Stimulated activated naive CD8-positive, alpha-beta T cell treated with anti-CD3 and anti-CD28 coated beads, Interleukin-15, Interleukin-2, amounts not matched to agents 100 ng/mL and 50 ng/mL, for 24 hours (primary cell): ENCODE measurements around the gene EHD1.

Experiments
- H3K27ac Mint-ChIP-seq: one replicate; pipeline ENCODE4 v1.8.0; 2021; ENCODE audit warnings: mild to moderate bottlenecking, mixed read lengths
- H3K27me3 Mint-ChIP-seq: one replicate; pipeline ENCODE4 v1.8.0; 2021; ENCODE audit warnings: mixed read lengths
- H3K36me3 Mint-ChIP-seq: one replicate; pipeline ENCODE4 v1.8.0; 2021; ENCODE audit warnings: low read depth, mixed read lengths
- H3K4me1 Mint-ChIP-seq: one replicate; pipeline ENCODE4 v1.8.0; 2021; ENCODE audit warnings: low read depth, mixed read lengths
- H3K4me3 Mint-ChIP-seq: one replicate; pipeline ENCODE4 v1.8.0; 2021; ENCODE audit warnings: mild to moderate bottlenecking, mixed read lengths
- H3K9me3 Mint-ChIP-seq: one replicate; pipeline ENCODE4 v1.8.0; 2021; ENCODE audit warnings: mixed read lengths

Gene EHD1

DNA sequence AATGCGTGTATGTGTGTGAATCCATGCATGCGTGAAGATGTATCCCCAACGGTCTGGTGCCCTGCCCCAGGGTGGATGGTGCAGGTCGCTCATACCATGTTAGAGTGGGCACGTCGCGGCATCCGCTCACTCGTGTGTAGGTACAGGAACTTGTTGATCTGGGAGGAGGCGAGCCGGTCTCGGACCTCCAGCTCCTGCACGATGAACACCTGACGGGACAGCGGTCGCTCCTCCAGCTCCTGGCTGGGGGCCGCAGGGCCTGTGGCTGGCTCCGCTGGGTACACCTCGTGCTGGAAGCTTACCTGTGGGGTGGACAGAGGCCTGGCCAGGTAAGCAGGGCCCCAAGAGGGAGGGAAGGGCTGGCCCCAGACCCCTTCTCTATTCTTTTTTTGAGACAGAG, 20.1 kb upstream of the EHD1 start:
- no peaks in the 10 kb centered on the region for H3K27me3 Mint-ChIP-seq
- H3K9me3 Mint-ChIP-seq: no peaks in the 10 kb centered on the region
- no peak overlapping the region for H3K27ac Mint-ChIP-seq
- no peak overlapping the region for H3K4me3 Mint-ChIP-seq
- peaks cover 19% of the 10 kb centered on the region for H3K36me3 Mint-ChIP-seq
- peaks cover 17% of the 10 kb centered on the region for H3K4me1 Mint-ChIP-seq

DNA sequence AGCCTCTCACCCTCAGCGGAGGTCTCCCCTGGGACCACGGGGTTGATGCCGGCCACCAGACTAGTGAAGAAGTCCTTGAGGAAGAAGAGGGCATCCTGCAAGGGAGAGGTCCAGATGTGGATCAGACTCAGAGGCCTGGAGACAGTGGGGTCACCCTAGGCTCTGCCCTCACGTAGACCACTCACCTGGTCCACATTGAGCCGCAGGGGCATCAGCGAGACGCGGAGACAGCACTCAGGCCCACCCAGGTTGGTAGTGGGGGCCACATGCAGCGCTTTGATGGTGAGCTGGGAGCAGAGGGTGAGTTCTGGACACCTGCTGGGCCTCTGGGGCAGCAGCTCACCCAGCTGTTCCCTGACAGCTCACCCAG, 19.6 kb upstream of the EHD1 start:
- Mint-ChIP-seq H3K36me3 (peaks cover 19% of the 10 kb centered on the region), H3K27me3 (no peaks in the 10 kb centered on the region), H3K27ac (no peak overlapping the region), H3K4me1 (peaks cover 17% of the 10 kb centered on the region), H3K4me3 (no peak overlapping the region), H3K9me3 (no peaks in the 10 kb centered on the region)

DNA sequence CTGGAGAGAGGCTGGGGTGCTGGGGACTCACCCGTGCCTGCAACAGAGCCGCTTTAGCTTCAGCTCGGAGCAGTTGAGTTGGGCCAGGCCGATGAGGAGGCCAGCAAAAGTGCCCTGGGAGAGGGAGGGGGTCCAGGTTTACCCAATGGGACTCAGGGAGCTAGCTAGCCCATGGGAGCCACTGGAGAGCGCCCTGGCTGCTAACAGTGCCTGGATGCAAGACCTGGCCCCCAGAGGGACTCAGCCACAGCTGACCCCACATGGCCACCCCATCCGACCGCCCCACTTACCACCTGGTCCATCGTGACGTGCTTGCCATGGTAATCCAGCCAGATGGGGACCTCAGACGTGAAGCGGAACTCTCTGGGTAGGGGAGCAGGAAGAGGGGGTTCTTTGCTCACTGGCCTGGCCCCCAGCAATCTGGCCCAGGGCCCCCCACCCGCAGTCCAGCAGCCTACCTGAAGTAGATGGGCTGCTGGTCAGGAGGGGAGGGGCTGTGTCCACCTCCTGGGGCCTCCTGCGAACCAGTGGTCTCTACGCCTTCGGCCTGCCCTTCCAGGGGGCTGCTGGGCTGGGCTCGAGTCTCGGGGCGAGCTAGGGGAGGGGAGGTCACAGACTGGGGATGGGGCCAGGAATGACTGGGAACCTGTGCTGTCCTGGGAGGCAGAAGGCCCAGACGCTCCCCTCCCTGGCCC, 19.1 kb upstream of the EHD1 start:
- Mint-ChIP-seq H3K9me3 (no peaks in the 10 kb centered on the region), H3K27me3 (no peaks in the 10 kb centered on the region), H3K4me1 (peaks cover 17% of the 10 kb centered on the region), H3K27ac (no peak overlapping the region), H3K36me3 (peaks cover 19% of the 10 kb centered on the region), H3K4me3 (no peak overlapping the region)

DNA sequence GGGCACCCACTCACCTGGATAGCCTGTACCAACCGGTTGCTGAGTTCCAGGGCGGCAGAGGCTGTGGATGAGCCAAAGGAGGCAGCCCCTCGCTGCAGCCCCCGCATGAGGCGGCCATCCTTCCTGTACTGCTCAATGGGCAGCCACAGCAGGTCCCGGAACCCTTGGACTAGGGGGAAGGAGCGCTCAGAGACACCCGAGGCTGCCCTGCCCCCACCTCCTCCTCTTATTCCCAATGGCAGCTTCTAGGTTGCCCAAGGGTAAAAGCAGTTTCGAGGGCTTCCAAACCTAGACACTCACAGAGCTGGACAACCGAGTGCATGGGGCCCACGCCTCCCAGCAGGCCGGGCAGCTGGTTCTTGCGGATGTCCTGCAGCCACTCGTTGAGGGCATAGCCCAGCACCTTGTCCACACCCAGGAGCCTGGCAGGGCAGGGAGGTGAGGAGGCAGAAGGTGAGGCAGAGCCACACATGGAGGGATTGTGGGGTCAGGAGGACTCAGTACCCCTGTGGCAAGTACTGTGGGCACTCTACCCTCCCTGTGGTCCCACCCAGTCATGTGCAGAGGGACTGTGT, 18.1 kb upstream of the EHD1 start:
- Mint-ChIP-seq H3K9me3 (no peaks in the 10 kb centered on the region), H3K36me3 (peaks cover 15% of the 10 kb centered on the region), H3K27ac (no peak overlapping the region), H3K4me1 (peaks cover 15% of the 10 kb centered on the region), H3K27me3 (no peaks in the 10 kb centered on the region), H3K4me3 (no peak overlapping the region)

- Mint-ChIP-seq H3K27ac (no peak overlapping the region), H3K4me3 (no peak overlapping the region)
Measured at GRCh38 chr11:64894812-64895452, 16.5 kb upstream of the EHD1 start.

DNA sequence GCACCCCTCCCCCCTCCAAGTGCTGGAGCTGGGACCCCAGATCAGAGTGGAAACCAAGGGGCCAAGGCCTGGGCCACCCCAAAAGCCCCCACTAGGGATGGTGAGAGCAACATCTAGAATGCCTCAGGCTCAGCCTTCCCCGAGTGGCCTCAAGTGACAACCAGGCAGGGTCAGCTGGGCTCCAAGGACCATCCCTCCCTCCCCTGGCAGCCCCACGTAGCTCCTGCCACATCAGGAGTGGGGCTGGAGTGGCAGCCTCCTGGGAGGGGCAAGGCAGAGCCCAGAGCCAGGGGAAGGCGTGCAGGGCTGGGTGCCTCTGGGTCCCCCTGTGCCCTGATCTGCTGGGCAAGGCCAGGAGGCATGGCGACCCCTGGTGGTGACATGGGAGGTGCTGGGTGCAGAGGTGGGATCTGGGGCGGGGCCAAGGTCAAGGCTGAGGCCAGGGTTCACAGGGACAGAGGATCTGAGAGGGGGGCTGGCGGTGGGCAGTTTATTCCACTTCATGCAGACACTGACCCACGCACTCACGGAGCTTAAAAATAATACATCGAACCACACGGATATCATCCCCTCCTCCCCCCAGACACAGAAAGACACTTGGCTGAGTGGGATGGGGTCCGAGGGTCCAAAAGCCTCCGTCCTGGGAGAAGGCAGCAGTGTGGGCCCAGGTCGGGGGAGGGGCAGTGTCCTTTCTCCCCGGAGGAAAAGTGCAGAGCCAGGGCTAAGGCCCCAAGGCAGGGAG, 15.8 kb upstream of the EHD1 start:
- Mint-ChIP-seq H3K4me3 (no peak overlapping the region), H3K27me3 (no peaks in the 10 kb centered on the region), H3K36me3 (peaks cover 7% of the 10 kb centered on the region), H3K9me3 (no peaks in the 10 kb centered on the region), H3K27ac (no peak overlapping the region), H3K4me1 (no peaks in the 10 kb centered on the region)

More at GRCh38 chr11:64894812-64895452, 16.5 kb upstream of the EHD1 start:
- Mint-ChIP-seq H3K36me3 (peaks cover 8% of the 10 kb centered on the region), H3K27me3 (no peaks in the 10 kb centered on the region), H3K4me1 (peaks cover 4% of the 10 kb centered on the region), H3K9me3 (no peaks in the 10 kb centered on the region)

- no peak overlapping the region for H3K4me3 Mint-ChIP-seq
- no peaks in the 10 kb centered on the region for H3K9me3 Mint-ChIP-seq
- H3K27ac Mint-ChIP-seq: no peak overlapping the region
- H3K4me1 Mint-ChIP-seq: no peaks in the 10 kb centered on the region
- H3K36me3 Mint-ChIP-seq: peaks cover 6% of the 10 kb centered on the region
- H3K27me3 Mint-ChIP-seq: no peaks in the 10 kb centered on the region
Measured at GRCh38 chr11:64893194-64894069, 15.0 kb upstream of the EHD1 start.

DNA sequence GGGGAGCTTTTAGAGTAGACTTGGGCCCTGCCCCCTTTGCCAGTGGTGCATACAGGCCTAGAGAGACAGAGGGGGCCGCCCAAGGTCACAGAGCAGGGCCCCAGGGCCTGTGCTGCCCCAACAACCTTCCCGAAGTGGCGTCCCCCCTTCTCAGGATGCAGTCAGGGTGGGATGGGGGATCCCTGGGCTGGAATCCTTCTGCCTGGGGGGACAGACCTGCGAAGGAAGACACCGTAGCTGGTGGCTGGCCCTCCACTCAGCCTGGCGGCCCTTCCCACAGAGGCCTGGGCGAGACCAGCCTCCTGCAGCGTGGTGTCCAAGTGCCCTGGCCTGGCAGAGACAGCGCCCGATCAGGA, 14.4 kb upstream of the EHD1 start:
- no peak overlapping the region for H3K4me3 Mint-ChIP-seq
- H3K36me3 Mint-ChIP-seq: peaks cover 3% of the 10 kb centered on the region
- no peaks in the 10 kb centered on the region for H3K9me3 Mint-ChIP-seq
- H3K27ac Mint-ChIP-seq: no peak overlapping the region
- peaks cover 5% of the 10 kb centered on the region for H3K4me1 Mint-ChIP-seq
- no peaks in the 10 kb centered on the region for H3K27me3 Mint-ChIP-seq

DNA sequence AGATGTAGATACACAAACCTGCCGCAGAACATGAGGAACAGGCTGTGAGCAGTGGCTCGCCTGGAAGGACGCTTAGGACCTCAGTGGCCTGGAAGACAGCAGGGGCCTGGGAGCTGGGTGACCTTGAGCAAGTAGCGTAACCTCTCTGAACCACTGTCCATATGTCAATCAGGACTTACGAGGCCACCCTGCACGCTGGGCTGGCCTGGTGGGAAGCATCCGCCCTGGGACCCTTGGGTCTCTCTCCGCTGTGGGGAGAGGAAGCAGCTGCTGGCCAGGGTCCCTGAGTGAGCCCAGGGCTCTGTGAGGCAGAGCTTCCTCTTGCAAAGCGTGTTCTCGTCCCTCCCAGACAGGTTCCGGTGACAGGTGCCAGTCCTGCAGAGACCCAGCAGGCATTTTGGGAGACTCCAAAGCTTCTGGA, 14.0 kb upstream of the EHD1 start:
- Mint-ChIP-seq H3K4me3 (no peak overlapping the region), H3K4me1 (peaks cover 7% of the 10 kb centered on the region), H3K27ac (no peak overlapping the region), H3K27me3 (no peaks in the 10 kb centered on the region), H3K36me3 (peaks cover 3% of the 10 kb centered on the region), H3K9me3 (no peaks in the 10 kb centered on the region)

DNA sequence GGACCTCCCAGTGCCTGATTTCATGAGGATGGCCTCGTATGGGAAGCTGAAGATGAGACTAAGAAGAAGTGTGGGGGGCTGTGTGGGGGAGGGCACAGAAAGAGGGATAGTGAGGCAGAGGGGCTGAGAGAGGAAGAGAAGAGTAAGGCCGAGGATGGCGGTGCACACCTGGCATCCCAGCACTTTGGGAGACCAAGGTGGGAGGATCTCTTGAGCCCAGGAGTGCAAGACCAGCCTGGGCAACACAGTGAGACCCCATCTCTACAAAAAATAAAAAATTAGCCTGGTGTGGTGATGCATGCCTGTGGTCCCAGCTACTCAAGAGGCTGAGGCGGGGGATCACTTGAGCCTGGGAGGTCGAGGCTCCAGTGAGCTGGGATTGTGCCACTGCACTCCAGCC, 13.5 kb upstream of the EHD1 start:
- Mint-ChIP-seq H3K9me3 (no peaks in the 10 kb centered on the region), H3K4me3 (no peak overlapping the region), H3K27me3 (no peaks in the 10 kb centered on the region), H3K27ac (no peak overlapping the region), H3K36me3 (no peaks in the 10 kb centered on the region), H3K4me1 (peaks cover 10% of the 10 kb centered on the region)

DNA sequence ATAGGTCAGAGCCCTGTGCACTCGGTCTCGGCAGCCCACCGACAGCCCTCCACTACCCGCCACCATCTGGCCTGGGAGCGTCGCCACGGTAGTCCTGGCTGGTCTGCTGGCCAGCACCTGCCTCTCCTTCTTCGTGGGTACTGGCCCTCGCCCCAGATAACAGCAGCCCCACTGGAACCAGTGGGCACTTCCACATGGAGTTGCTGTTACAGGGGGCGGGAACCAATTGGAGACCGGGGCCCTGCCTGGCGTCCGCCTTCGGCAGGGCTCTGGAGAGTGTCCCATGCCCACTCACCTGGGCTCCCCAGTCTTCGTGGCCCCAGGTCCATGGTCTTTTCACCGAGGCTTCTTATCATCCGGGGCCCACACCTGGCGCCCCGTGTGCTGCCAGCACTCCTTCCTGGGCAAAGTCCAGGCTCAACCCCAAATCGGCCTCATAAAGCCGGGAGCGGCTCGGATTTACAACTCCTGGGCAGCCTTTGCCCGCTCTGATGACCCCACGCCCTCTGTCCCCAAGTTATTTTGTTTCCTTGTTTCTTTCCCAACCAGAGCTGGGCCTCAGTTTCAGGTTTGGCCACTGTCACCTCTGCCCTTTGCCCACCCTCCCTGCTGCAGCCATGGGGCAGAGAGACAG, 12.9 kb upstream of the EHD1 start:
- Mint-ChIP-seq H3K27ac (no peak overlapping the region), H3K36me3 (no peaks in the 10 kb centered on the region), H3K4me1 (peaks cover 10% of the 10 kb centered on the region), H3K9me3 (no peaks in the 10 kb centered on the region), H3K27me3 (no peaks in the 10 kb centered on the region), H3K4me3 (no peak overlapping the region)

DNA sequence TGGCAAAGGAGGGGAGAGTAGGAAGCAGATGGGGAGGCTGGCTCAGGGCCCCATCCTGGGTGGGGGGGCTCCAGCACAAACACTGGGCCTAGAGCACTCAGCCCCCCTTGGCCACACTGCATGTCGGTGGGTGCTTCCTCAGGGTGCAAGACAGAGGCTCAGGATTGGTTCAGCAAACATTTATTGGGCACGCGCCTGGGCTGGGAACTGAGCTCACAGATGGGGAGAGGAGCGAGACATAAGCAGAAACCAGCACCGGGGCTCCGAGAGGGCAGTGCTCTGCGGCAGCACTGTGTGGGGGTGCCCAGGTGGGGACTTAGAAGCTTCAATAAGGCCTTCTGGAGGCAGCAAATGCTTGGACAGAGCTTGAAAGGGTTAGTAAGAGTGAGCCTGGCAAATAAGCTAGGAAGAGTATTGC, 12.1 kb upstream of the EHD1 start:
- Mint-ChIP-seq H3K4me1 (peaks cover 18% of the 10 kb centered on the region), H3K9me3 (no peaks in the 10 kb centered on the region), H3K36me3 (no peaks in the 10 kb centered on the region), H3K27me3 (no peaks in the 10 kb centered on the region), H3K4me3 (no peak overlapping the region), H3K27ac (no peak overlapping the region)

- no peak overlapping the region for H3K4me3 Mint-ChIP-seq
- H3K27me3 Mint-ChIP-seq: no peaks in the 10 kb centered on the region
- peaks cover 25% of the 10 kb centered on the region for H3K4me1 Mint-ChIP-seq
- H3K36me3 Mint-ChIP-seq: no peaks in the 10 kb centered on the region
- no peaks in the 10 kb centered on the region for H3K9me3 Mint-ChIP-seq
- H3K27ac Mint-ChIP-seq: no peak overlapping the region
Measured at GRCh38 chr11:64888729-64889511, 10.5 kb upstream of the EHD1 start.

DNA sequence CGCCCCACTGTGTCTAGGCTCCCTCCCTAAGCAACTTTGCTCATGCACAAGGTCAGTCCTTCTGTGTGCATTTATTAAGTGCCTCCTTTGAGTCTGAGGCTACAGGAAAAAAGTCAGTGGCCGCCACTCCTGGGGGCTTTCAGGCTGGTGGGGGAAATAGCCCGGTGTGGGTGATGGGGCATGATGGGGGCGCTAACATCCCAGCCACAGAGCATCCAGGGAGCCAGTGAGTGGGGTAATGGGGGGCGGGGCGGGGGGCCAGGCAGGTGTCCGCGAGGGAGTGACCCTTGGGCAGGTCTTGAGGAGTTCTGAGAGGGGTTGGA, 9.9 kb upstream of the EHD1 start:
- no peaks in the 10 kb centered on the region for H3K36me3 Mint-ChIP-seq
- H3K9me3 Mint-ChIP-seq: no peaks in the 10 kb centered on the region
- H3K4me3 Mint-ChIP-seq: peak overlapping the region; percentile 57
- no peaks in the 10 kb centered on the region for H3K27me3 Mint-ChIP-seq
- peaks cover 25% of the 10 kb centered on the region for H3K4me1 Mint-ChIP-seq
- H3K27ac Mint-ChIP-seq: peak overlapping the region; percentile 84
